HG02759 (cell line): ENCODE measurements around the gene C5AR2.
A peak's percentile ranks its signal among the peaks of the same experiment; 100 is the strongest.
"Not testable (repeated sequence)": the region's sequence is repeated elsewhere in the genome, so short reads cannot be mapped to it uniquely, and the experiment has no call there.

Experiments used
- ATAC-seq: cut with Tn5 transposase; IDR thresholded peaks from one replicate; pipeline ENCODE4 v1.9.1; 2021; ENCODE audit warnings: mild to moderate bottlenecking, moderate library complexity; ENCODE audit not compliant: unreplicated experiment

Gene C5AR2

GRCh38 chr19:47323409-47323808 is 8.6 kb upstream of the C5AR2 start:
- no peak for ATAC-seq

- no peak for ATAC-seq
Observed at GRCh38 chr19:47323872-47324271, 8.1 kb upstream of the C5AR2 start.

GRCh38 chr19:47324502-47324901 is 7.5 kb upstream of the C5AR2 start:
- ATAC-seq, result no peak

DNA sequence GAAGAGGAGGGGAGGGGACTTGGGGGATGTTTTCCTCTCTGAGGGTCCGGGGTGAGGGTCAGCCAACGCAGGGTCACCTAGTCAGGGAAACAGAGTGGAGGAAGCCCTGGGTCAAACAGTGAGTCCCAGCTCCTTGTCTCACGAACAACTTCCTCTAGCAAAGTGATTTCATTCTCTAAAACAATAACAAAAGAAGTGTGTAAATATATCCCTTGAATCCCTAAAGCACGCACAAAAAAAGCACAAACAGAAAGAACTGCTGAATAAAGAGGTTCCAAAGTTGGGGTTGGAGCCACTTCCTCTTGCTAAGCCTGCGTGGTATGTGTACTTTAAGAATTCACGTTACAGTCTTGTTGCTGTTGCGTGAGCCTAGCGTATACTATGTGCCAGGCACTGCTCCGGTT is 1.5 kb upstream of the C5AR2 start:
- ATAC-seq, result no peak

GRCh38 chr19:47331490-47331889 is 485 bp upstream of the C5AR2 start:
- no peak for ATAC-seq

DNA sequence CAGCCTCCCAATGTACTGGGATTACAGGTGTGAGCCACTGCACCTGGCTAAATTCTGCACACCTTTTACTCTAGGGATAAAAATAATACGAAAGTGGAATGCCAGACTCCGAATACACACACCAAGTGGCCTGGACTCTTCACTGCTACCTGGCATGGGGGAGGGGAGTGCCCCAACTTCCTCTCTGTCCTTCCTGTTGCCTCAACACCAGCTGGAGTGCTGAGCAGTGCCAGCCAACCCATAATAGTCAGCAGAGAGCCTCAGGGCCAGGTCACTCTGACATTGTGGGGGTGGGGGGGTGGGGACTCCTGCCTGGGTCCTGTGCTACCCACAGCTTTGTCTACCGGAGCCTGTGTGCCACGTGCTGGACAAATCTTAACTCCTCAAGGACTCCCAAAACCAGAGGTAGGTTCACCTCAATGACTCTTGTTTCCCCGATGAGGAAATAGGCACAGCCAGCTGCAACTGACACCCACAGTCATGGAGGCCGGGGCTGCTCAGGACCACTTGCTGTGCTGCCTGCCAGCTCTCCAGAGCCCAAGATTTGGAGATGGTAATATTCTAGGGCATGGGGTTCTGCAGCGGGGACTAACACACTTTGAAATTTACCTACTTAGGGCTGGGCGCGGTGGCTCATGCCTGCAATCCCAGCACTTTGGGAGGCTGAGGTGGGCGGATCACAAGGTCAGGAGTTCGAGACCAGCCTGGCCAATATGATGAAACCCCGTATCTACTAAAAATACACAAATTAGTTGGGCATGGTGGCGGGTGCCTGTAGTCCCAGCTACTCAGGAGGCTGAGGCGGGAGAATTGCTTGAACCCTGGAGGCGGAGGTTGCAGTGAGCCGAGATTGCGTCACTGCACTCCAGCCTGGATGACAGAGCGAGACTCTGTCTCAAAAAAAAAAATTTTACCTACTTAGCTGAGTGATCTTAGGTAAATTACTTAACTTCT is 5.1 kb downstream of the C5AR2 start:
- ATAC-seq, result not testable (repeated sequence)

DNA sequence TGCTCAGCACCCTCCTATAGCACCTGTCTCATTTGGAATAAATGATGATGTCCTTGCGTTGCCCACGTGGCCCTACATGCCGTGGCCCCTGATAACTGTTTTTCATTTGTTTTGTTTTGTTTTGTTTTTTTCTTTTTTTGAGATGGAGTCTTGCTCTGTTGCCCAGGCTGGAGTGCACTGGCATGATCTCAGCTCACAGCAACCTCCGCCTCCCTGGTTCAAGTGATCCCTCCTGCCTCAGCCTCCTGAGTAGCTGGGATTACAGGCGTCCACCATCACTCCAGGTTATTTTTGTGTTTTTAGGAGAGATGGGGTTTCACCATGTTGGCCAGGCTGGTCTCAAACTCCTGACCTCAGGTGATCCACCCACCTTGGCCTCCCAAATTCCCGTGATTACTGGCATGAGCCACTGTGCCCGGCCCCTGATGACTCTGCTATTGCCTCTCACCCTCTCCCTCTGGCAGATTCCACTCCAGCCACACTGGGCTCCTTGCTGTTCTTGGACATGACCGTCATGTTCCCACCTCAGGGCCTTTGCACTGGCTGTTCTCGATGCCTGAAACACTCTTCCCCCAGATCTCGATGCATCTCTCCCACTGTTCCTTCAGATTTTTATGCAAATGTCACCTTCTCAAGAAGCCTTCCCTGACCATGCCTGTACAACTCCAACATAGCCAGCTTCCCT is 7.4 kb downstream of the C5AR2 start:
- no peak for ATAC-seq

- ATAC-seq, result no peak
Observed at GRCh38 chr19:47340477-47341208, 8.7 kb downstream of the C5AR2 start.

DNA sequence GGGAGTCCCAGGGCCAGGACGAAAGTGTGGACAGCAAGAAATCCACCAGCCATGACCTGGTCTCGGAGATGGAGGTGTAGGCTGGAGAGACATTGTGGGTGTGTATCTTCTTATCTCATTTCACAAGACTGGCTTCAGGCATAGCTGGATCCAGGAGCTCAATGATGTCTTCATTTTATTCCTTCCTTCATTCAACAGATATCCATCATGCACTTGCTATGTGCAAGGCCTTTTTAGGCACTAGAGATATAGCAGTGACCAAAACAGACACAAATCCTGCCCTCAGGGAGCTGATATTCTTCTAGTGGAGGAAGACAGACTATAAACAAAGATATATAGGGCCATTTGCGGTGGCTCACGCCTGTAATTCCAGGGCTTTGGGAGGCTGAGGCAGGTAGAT is 9.8 kb downstream of the C5AR2 start:
- no peak for ATAC-seq

DNA sequence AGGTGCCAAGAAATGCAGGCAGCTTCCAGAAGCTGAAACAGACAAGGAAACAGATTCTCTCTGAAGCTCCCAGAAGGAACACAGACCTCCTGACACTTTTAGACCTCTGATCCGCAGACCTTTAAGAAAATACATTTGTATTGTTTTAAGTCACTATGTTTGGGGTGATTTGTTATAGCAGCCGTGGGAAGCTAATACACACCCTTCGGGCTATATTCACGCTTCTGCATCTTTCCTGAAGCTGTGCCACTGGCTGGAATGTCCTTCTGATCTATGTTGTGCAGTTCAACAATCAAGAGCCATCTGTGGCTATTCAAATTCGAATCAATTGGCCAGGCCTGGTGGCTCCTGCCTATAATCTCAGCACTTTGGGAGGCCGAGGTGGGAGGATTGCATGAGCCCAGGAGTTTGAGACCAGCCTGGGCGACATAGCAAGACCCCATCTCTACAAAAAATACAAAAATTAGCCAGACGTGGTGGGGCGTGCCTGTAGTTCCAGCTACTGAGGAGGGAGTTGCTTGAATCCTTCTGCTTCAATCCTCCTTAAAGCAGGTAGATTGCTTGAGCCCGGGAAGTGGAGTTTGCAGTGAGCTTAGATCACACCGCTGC is 11.3 kb downstream of the C5AR2 start:
- no peak for ATAC-seq

DNA sequence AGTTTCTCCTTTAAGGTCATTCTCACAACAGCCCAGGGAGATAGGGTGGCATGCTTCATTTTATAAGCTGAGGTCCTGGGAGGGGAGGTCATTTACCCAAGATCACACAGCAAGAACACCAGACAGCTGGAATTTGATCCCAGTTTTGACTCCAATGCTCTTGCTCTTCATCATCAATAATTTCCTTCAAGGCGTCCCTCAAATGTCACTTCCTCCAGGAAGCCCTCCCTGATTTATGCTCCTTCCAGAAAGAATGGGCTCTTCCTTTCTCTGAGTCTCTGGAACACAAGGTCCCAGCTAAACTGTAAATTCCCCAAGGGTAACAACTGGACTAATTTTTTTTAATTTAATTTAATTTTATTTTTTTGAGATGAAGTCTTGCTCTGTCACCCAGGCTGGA is 12.4 kb downstream of the C5AR2 start:
- no peak for ATAC-seq

- ATAC-seq, result not testable (repeated sequence)
Observed at GRCh38 chr19:47346024-47346423, 14.0 kb downstream of the C5AR2 start.

DNA sequence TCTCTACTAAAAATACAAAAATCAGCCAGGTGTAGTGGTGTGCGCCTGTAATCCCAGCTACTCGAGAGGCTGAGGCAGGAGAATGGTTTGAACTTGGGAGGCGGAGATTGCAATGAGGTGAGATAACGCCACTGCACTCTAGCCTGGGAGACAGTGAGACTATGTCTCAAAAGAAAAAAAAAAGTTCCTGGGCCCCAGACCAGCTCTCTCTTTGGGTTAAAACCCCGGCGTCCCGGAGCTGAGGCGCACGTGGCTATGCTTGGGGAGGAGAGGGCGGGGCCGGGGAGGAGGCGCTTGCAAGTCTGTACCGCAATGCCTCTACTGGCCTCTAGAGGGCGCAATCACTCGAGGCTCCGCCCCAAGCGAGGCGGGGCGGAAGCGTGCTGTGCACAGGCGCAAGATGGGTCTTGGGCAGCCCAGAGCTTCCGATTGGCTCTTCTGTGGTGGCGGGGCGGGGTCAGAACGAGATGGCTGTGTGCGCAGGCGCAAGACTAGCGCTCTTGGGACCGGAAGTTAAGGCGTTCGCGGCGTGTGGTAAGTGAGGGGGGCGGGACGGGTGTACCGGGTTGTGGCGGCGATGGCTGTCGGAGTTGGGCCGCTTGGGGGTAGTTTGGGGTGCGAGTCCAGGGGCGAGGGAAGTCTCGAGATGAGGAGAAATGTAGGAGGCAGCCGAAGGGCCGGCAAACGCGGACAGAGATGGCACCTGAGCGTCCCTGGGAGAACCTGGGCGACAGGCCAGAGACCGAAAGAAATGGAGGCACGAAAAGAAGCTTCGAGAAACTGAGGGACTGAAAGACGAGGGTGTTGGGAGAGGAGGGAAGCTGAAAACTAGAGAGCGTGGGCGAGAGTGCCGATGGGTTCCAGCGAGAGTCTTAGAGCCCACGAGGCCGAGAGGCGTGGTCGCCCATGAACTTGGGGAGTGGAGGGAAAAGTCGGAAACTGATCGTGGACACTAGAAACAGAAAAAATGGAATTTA is 17.1 kb downstream of the C5AR2 start, which contains the start of gene DHX34:
Gene DHX34 (plus strand): TSS at position 497 of the 977 bp plus-strand sequence. CDS start 3,716 bp downstream, outside the sequence.
- peak; percentile 98 for ATAC-seq

DNA sequence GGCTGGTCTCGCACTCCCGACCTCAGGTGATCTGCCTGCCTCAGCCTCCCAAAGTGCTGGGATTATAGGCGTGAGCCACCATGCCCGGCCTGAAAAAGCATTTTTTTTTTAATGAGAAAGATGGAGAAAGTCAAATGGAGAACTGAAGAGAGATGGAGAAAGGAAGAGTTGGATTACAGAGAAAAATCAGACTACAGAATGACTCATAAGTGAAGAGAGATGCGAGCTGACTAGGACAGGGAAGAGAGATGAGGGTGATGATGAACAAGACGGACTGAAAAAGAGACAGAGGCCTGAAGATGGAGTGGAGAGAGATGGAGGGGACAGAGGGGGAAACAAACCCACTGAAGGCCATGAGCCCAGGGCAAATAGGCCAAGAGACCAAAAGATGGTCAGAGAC is 18.7 kb downstream of the C5AR2 start:
- no peak for ATAC-seq

GRCh38 chr19:47351548-47351947 is 19.6 kb downstream of the C5AR2 start:
- no peak for ATAC-seq

DNA sequence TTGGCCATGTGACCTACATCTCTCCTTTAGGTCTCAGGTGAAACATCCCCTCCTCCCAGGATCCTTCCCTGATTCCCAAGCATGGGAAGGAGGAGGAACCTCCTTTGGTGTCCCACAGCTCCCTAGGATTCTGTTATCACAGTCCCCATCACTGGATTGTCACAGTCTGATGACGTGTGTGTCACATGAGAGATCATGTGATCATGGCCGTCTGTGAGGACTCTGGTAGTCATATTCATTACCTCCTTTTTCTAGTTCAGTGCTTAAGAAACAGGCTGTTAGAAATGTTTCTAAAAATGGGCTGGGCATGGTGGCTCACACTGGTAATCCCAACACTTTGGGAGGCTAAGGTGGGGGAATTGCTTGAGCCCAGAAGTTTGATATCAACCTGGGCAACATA is 20.1 kb downstream of the C5AR2 start:
- ATAC-seq, result no peak

- ATAC-seq, result no peak
Observed at GRCh38 chr19:47353307-47353712, 21.3 kb downstream of the C5AR2 start.

- ATAC-seq, result no peak
Observed at GRCh38 chr19:47356900-47357299, 24.9 kb downstream of the C5AR2 start.

DNA sequence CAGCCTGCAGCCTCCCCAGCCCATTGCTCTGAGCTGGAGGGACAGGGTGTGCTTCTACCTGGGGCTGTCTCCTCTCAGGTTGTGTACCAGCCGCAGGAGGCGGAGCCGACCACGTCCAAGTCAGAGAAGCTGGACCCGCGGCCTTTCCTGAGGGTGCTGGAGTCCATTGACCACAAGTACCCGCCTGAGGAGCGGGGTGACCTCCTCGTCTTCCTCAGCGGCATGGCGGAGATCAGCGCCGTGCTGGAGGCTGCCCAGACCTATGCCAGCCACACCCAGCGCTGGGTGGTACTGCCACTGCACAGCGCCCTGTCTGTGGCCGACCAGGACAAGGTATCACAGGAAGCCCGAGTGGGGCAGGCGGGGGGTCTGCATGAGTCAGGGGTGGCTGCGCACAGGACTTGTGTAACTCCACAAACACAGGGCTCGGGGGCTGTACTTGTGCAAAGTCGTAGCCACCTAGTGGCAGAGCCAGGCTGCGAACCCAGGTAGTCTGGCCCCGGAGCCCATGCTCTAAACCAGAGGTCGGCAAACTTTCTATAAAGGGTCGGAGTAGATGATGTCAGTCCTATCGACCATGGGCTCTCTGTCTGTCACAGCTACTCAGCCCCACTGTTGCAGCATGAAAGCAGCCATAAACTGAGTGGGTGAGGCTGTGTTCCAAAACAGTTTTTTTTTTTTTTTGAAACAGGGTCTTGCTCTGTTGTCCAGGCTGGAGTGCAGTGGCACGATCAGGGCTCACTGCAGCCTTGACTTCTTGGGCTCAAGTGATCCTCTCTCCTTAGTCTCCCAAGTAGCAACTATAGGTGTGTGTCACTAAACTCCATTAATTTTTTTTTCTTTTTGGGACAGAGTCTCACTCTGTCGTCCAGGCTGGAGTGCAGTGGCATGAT is 26.1 kb downstream of the C5AR2 start:
- ATAC-seq, result no peak
